PC-3 (cell line): ENCODE measurements around the gene SEMA3C. TPM values are rescaled to one million over a fixed set of nuclear protein-coding genes. Genes with fewer than 3 reads are reported as not detected.

Source experiments
- ATAC-seq: fragments of 200-7000 bp; cut with Tn5 transposase; 2 replicates; pipeline ENCODE4 v1.9.1; 2020; ENCODE audit warnings: mild to moderate bottlenecking, moderate library complexity
- BruUV-seq: library from RNA; stranded (reverse); fragments of 400-500 nt; replicated peaks from 2 replicates; lab custom pipeline; 2021; lab: Mats Ljungman, UMichigan
- CTCF ChIA-PET: fragments of 300-600 bp; sonication (Branson Sonifier 250); formaldehyde crosslinking; loops from one replicate; lab custom pipeline; 2022; ENCODE audit warnings: antibody characterized with exemption; lab: Charles Lee
- POLR2A ChIA-PET: fragments of 300-600 bp; sonication (Branson Sonifier 250); formaldehyde crosslinking; loops from one replicate; lab custom pipeline; 2022; ENCODE audit warnings: antibody characterized with exemption; ENCODE audit not compliant: unreplicated experiment; lab: Charles Lee
- DNase-seq: peaks from one replicate; pipeline ENCODE4 v3.0.0-alpha.2; 2015
- H2AFZ ChIP-seq: fragments of 300-600 bp; sonication (generic); 2 replicates; pipeline ENCODE4 v1.6.0; 2016; ENCODE audit warnings: antibody characterized with exemption, low read length
- H3F3A ChIP-seq: fragments of 300-600 bp; sonication (generic); one replicate; pipeline ENCODE4 v1.6.0; 2017; ENCODE audit warnings: antibody characterized with exemption, low read length, control low read depth, mild to moderate bottlenecking; ENCODE audit not compliant: unreplicated experiment
- H3K27ac ChIP-seq: fragments of 300-600 bp; sonication (generic); 2 replicates; pipeline ENCODE4 v1.5.1; 2016; ENCODE audit warnings: mild to moderate bottlenecking, low read length
- H3K27me3 ChIP-seq: fragments of 300-600 bp; sonication (generic); 2 replicates; pipeline ENCODE4 v1.6.1; 2016; ENCODE audit warnings: low read length, mixed read lengths
- H3K36me3 ChIP-seq: fragments of 300-600 bp; sonication (generic); 2 replicates; pipeline ENCODE4 v1.6.1; 2016; ENCODE audit warnings: low read depth, mixed run types, low read length, mixed read lengths
- H3K4me1 ChIP-seq: fragments of 300-600 bp; sonication (generic); 2 replicates; pipeline ENCODE4 v1.5.1; 2016; ENCODE audit warnings: low read length; ENCODE audit not compliant: insufficient read depth
- H3K4me2 ChIP-seq: fragments of 300-600 bp; sonication (generic); 2 replicates; pipeline ENCODE4 v1.6.0; 2016; ENCODE audit warnings: low read length
- H3K4me3 ChIP-seq: fragments of 300-600 bp; sonication (generic); 2 replicates; pipeline ENCODE4 v1.5.1; 2016; ENCODE audit warnings: mild to moderate bottlenecking, low read length, mixed read lengths
- H3K79me2 ChIP-seq: fragments of 300-600 bp; sonication (generic); 2 replicates; pipeline ENCODE4 v1.6.1; 2017; ENCODE audit warnings: low read length, mixed read lengths
- H3K9ac ChIP-seq: fragments of 300-600 bp; sonication (generic); 2 replicates; pipeline ENCODE4 v1.6.0; 2016; ENCODE audit warnings: mild to moderate bottlenecking, low read length
- H3K9me2 ChIP-seq: fragments of 300-600 bp; sonication (generic); replicated peaks from 2 replicates; pipeline ENCODE4 v1.6.1; 2016; ENCODE audit warnings: mixed run types, low read length, mixed read lengths
- H3K9me3 ChIP-seq: fragments of 300-600 bp; sonication (generic); 2 replicates; pipeline ENCODE4 v1.6.1; 2016; ENCODE audit warnings: low read length, mixed read lengths
- H4K20me1 ChIP-seq: fragments of 300-600 bp; sonication (generic); 2 replicates; pipeline ENCODE4 v1.6.1; 2016; ENCODE audit warnings: low read length, mixed read lengths
- CTCF ChIP-seq: fragments of 300-600 bp; sonication (generic); conservative IDR thresholded peaks from 2 replicates; pipeline ENCODE4 v1.5.1; 2017; ENCODE audit warnings: antibody characterized with exemption, low read depth, mild to moderate bottlenecking, low read length
- EZH2 ChIP-seq: fragments of 300-600 bp; sonication (generic); IDR thresholded peaks from one replicate; pipeline ENCODE4 v1.6.1; 2017; ENCODE audit warnings: antibody characterized with exemption, mild to moderate bottlenecking, low read length; ENCODE audit not compliant: unreplicated experiment
- EZH2phosphoT487 ChIP-seq: fragments of 300-600 bp; sonication (generic); IDR thresholded peaks from 2 replicates; pipeline ENCODE4 v1.6.1; 2018; ENCODE audit warnings: mild to moderate bottlenecking, antibody characterized with exemption, low read length, borderline replicate concordance
- intact Hi-C: fragments of 100-400 bp; cut with micrococcal nuclease; formaldehyde crosslinking; loops from 2 replicates; pipeline ENCODE4 v1.9.0; 2023
- total RNA-seq: library from RNA; depleted of rRNA; stranded (reverse); fragments of >200 nt; gene quantifications from 2 replicates; pipeline ENCODE4 v1.2.3, GENCODE V29; 2014

The SEMA3C gene
- total RNA-seq, 1 experiment from 2014 or later, result 28.0 TPM

GRCh38 chr7:80760292-80760691 is 158.6 kb downstream of the SEMA3C start:
- no peak overlapping the region for H3K9ac ChIP-seq
- no peaks in the 10 kb centered on the region for H3F3A ChIP-seq
- H2AFZ ChIP-seq, result no peak overlapping the region
- no peak for TF ChIP-seq EZH2
- TF ChIP-seq EZH2phosphoT487, result no peak
- TF ChIP-seq CTCF, result no peak
- H3K4me2 ChIP-seq, result no peak overlapping the region
- no peaks in the 10 kb centered on the region for H3K79me2 ChIP-seq
- ATAC-seq (no peak), DNase-seq (no peak)
- no TSS peak for BruUV-seq
- no peaks in the 10 kb centered on the region for H4K20me1 ChIP-seq
- H3K9me2 ChIP-seq, result no peaks in the 10 kb centered on the region
- peaks cover 13% of the 10 kb centered on the region; the same call in 1 of the 2 replicates for H3K36me3 ChIP-seq
- no peaks in the 10 kb centered on the region for H3K4me1 ChIP-seq
- H3K27ac ChIP-seq, result no peak overlapping the region
- ChIA-PET POLR2A (no interaction called here), CTCF (no interaction called here)
- H3K27me3 ChIP-seq, result no peaks in the 10 kb centered on the region
- intact Hi-C loops, result no loop called here
- no peaks in the 10 kb centered on the region for H3K9me3 ChIP-seq
- H3K4me3 ChIP-seq, result no peak overlapping the region

- POLR2A ChIA-PET, result interaction anchor here (0.6 kb wide), 1 partner anchor 675 kb away, joined by 3 read pairs; no protein-coding TSS in a partner anchor
- H3F3A ChIP-seq, result no peaks in the 10 kb centered on the region
- no peak overlapping the region for H3K4me2 ChIP-seq
- H3K79me2 ChIP-seq, result no peaks in the 10 kb centered on the region
- no peak overlapping the region for H2AFZ ChIP-seq
- H3K27me3 ChIP-seq, result no peaks in the 10 kb centered on the region
- H3K36me3 ChIP-seq, result peaks cover 9% of the 10 kb centered on the region; the same call in 1 of the 2 replicates
- H4K20me1 ChIP-seq, result no peaks in the 10 kb centered on the region
- no peak overlapping the region for H3K27ac ChIP-seq
- H3K9me2 ChIP-seq, result no peaks in the 10 kb centered on the region
- TF ChIP-seq EZH2 (no peak), CTCF (no peak), EZH2phosphoT487 (no peak)
- ATAC-seq, result no peak
- BruUV-seq, result no TSS peak
- H3K4me3 ChIP-seq, result no peak overlapping the region
- no peaks in the 10 kb centered on the region for H3K9me3 ChIP-seq
- H3K4me1 ChIP-seq, result no peaks in the 10 kb centered on the region
- DNase-seq, result no peak
- no peak overlapping the region for H3K9ac ChIP-seq
- CTCF ChIA-PET, result interaction anchor here (0.7 kb wide), 1 partner anchor 356 kb away, joined by 5 read pairs; no protein-coding TSS in a partner anchor
- intact Hi-C loops, result no loop called here
Measured at GRCh38 chr7:80752954-80753690, 165.7 kb downstream of the SEMA3C start.

GRCh38 chr7:80749270-80749669 is 169.6 kb downstream of the SEMA3C start:
- Histone ChIP-seq H3K36me3 (peaks cover 12% of the 10 kb centered on the region; the same call in 1 of the 2 replicates), H3K4me1 (no peaks in the 10 kb centered on the region), H3K4me2 (no peak overlapping the region), H3K4me3 (no peak overlapping the region), H3K79me2 (no peaks in the 10 kb centered on the region), H3K27me3 (no peaks in the 10 kb centered on the region), H3K9me3 (no peaks in the 10 kb centered on the region), H3K27ac (no peak overlapping the region), H3K9me2 (no peaks in the 10 kb centered on the region), H2AFZ (no peak overlapping the region), H4K20me1 (no peaks in the 10 kb centered on the region), H3K9ac (no peak overlapping the region), H3F3A (no peaks in the 10 kb centered on the region)
- no TSS peak for BruUV-seq
- TF ChIP-seq CTCF (no peak), EZH2 (no peak), EZH2phosphoT487 (no peak)
- intact Hi-C loops, result no loop called here
- POLR2A ChIA-PET, result no interaction called here
- CTCF ChIA-PET, result no interaction called here
- DNase-seq, result no peak
- no peak for ATAC-seq
